Amniotic stem cell (primary cell): Measurements from ENCODE around the gene CD72.
"Not testable (repeated sequence)": the region's sequence is repeated elsewhere in the genome, so short reads cannot be mapped to it uniquely, and the experiment has no call there.

Experiments used
- DNase-seq: peaks from one replicate; lab custom pipeline; 2025; lab: John Stamatoyannopoulos, UW

Gene CD72

GRCh38 chr9:35588506-35588905, 29.7 kb downstream of the CD72 start:
- DNase-seq = not testable (repeated sequence)

- not testable (repeated sequence) for DNase-seq
Measured at GRCh38 chr9:35584681-35585080, 33.5 kb downstream of the CD72 start.

- DNase-seq = not testable (repeated sequence)
Measured at GRCh38 chr9:35583521-35583920, 34.7 kb downstream of the CD72 start.

GRCh38 chr9:35579659-35580227, 38.5 kb downstream of the CD72 start:
- DNase-seq = not testable (repeated sequence)

GRCh38 chr9:35579130-35579529, 39.1 kb downstream of the CD72 start:
- DNase-seq = no peak

- DNase-seq = no peak
Measured at GRCh38 chr9:35577486-35577885, 40.7 kb downstream of the CD72 start.

GRCh38 chr9:35575478-35575877, 42.7 kb downstream of the CD72 start:
- DNase-seq = no peak

- DNase-seq = no peak
Measured at GRCh38 chr9:35574578-35575122, 43.6 kb downstream of the CD72 start.

- DNase-seq = no peak
Measured at GRCh38 chr9:35570709-35571504, 47.3 kb downstream of the CD72 start.

GRCh38 chr9:35569206-35569605, 49.0 kb downstream of the CD72 start:
- DNase-seq = no peak

GRCh38 chr9:35568196-35568595, 50.0 kb downstream of the CD72 start:
- DNase-seq = no peak

GRCh38 chr9:35566417-35566816, 51.8 kb downstream of the CD72 start:
- no peak for DNase-seq

GRCh38 chr9:35564658-35565061, 53.6 kb downstream of the CD72 start:
- no peak for DNase-seq

- DNase-seq = no peak
Measured at GRCh38 chr9:35563791-35564197, 54.4 kb downstream of the CD72 start.

- no peak for DNase-seq
Measured at GRCh38 chr9:35562895-35563780, 55.1 kb downstream of the CD72 start.

- DNase-seq = no peak
Measured at GRCh38 chr9:35561468-35562261, 56.5 kb downstream of the CD72 start.

GRCh38 chr9:35560625-35561337, 57.4 kb downstream of the CD72 start:
- no peak for DNase-seq
